Activated CD4-positive, alpha-beta T cell treated with anti-CD3 and anti-CD28 coated beads for 24 hours (primary cell): ENCODE measurements around the gene GALNS.
"Not testable (repeated sequence)": the region's sequence is repeated elsewhere in the genome, so short reads cannot be mapped to it uniquely, and the experiment has no call there.

Source experiments
- DNase-seq, 2 donors: peaks; one replicate each; pipeline ENCODE4 v3.0.0-alpha.2; 2020; ENCODE audit warnings: low read depth in 2 of 2

The GALNS gene, protein sequence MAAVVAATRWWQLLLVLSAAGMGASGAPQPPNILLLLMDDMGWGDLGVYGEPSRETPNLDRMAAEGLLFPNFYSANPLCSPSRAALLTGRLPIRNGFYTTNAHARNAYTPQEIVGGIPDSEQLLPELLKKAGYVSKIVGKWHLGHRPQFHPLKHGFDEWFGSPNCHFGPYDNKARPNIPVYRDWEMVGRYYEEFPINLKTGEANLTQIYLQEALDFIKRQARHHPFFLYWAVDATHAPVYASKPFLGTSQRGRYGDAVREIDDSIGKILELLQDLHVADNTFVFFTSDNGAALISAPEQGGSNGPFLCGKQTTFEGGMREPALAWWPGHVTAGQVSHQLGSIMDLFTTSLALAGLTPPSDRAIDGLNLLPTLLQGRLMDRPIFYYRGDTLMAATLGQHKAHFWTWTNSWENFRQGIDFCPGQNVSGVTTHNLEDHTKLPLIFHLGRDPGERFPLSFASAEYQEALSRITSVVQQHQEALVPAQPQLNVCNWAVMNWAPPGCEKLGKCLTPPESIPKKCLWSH

DNA sequence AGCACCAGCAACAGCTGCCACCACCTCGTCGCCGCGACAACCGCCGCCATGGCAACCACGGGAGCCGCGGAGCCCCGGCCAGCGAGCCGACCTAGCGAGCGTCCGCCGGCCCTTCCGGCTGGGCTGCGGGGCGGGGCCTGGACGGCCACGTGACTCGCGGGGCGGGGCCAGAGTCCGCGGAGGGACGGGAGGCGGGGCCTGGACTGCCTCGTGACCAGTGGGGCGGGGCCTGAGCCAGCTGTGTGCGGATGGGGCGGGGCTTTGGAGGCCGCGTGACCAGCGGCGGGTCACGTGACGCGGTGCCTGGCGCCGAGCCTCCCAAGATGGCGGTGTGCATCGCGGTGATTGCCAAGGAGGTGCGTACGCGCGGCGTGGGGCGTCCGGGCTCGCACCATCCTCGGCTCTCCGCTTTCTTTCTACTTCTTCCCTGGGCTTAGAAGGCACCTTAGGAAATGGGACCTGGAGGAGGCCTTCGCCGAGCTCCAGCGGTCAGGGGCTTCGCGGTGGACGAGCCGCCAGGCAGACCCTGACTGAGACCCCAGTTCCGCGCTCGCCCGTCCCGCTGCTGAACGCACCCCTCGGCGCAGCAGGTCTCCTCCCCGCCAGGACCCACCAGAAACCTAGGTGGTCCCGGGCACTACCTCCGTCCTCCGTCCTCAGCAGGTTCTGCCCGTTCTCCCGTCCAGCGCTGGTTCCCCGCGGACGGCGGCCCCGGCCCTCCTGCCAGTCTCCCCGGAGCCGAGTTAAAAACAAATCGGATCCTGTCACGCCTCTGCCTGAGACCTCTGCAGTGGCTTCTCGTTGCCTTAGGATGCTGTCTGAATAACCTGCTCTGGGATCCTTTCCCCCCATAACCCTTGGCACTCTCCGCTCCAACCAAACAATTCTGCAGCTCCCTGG is at the start of gene GALNS, which contains the start of gene TRAPPC2L:
GALNS (minus strand) TSS at position 120 of the 900 bp plus-strand sequence; CDS start at position 50, 70 bp downstream.
TRAPPC2L (plus strand) TSS at position 300 of the 900 bp plus-strand sequence; CDS start at position 324, 24 bp downstream.
- peak; percentile 99 to 100 for DNase-seq

DNA sequence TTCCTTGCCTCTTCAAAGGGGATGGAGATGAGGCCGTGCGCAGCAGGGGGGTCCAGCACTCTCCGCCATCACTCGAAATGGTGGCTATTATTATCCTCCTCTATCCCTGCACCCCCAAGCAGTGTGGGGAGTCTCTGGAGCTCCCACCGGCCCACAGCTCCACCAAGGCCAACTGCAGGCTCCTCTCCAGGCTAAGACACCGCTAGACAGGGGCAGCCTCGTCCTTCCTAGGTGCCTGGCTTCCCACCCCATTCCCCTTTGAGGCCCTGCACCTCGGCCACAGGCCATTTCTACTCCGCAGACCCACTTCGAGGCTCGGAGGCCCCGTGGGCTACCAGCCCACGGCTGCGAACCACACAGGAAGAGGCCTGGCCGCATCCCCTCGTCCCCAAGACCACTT is 49.3 kb upstream of the GALNS start:
- no peak for DNase-seq

DNA sequence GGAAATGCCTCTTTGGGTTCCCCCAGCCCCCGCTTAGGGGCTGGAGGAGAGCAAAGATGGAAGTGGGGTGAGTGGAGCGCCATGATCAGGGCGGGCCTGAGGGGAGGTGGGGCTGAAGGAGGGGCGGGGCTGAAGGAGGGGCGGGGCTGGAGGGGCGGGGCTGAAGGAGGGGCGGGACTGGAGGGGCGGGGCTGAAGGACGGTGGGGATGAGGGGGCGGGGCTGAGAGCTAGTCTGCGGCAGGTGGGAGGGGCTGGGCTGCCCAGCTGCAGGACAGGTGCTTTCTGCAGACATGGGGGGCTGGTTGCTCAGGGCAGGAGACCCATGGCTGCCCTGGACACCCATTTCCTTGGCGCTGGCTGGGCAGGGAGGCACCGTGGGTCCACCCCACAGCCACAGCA is 48.8 kb upstream of the GALNS start:
- no peak for DNase-seq

DNA sequence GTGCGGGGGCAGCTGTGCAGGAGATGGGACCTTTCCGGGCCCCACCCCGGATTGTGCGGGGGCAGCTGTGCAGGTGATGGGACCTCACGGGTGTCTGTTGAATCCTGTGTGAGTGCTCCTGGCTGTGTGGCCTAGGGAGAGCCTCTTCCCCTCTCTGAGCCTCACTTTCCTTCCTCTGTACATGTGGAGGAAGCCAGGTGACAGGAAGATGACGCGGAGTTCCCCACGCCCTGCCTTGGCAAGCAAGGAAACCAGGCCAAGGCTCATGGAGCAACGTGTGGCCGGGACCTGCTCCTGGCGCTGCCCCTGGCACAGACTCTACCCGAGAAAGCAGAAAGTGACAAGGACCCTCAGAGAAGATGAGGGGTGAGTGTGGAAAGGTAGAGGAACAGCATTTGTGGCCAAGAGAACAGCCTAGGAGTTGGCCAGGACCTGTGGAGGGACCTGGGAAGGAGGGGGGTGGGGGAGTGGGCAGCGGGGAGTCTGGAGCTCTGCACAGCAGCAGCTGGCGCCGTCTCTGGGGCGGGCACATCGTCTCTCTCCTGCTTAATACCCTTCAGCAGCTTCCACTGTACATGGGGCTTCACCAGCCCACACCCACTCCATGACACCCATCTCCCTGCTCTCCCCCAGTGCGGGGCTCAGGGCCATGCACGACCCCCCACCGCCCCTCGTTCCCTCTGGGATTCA is 48.1 kb upstream of the GALNS start:
- no peak for DNase-seq

DNA sequence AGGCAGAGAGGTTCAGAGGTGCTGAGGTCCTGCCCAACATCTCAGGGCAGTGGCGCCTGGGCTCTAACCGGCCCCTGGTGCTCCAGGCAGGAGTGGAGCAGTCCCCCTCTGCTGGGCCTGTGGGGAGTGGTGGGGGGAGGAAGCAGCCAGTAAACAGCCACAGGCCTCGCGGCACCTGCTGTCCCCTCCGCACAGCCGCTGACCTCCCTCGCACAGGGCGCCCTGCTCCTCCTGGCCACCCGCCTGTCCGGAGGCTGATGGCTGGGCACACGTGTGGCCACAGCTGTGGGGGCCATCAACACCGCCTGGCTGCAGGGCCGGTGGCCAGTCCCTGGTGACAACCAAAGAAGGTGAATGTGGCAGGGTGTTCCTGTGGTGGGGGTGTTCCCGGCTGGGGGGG is 46.5 kb upstream of the GALNS start:
- DNase-seq, result no peak

DNA sequence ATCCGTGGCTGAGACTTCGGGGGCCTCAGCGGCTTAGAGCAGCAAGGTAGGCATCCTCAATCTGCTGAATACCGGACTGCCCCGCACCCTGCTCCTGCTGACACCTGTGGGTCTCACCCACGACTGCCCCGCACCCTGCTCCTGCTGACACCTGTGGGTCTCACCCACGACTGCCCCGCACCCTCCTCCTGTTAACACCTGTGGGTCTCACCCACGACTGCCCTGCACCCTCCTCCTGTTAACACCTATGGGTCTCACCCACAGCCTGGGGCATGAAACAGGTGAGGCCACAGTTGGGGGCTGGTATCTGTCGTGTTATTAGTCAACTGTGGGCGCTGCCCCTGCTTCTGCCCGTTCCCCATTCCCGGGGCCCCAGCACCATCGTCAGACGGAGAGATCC is 46.0 kb upstream of the GALNS start:
- DNase-seq, result no peak

DNA sequence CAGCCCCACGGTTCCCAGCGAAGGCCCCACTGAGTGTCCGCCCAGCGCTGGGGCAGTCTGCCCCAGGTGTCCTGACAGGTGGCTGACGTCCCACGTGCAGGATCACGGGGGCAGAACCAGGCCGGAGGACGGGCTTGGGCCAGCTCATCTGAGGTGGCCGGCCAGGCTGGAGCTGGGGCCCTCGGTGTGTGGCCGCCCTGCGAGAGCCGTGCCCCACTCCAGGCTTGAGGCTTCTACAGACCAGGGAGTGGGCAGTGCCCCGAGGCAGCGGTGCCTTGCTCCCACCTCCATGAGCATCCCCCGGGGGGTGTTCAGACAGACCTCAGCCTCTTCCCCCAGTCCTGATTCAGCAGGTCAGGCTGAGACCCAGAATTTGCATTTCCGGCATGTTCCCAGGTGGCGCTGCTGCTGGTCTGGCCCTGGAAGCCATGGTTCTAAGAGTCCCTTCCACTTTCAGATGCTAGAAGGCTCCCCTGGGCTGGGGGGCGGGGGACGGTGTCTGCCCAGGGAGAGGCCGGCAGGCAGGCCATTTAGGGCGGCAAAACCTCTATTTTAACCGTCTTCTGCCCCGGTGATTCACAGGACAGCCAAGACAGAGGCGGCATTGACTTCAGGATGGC is 45.1 kb upstream of the GALNS start:
- DNase-seq, result no peak

DNA sequence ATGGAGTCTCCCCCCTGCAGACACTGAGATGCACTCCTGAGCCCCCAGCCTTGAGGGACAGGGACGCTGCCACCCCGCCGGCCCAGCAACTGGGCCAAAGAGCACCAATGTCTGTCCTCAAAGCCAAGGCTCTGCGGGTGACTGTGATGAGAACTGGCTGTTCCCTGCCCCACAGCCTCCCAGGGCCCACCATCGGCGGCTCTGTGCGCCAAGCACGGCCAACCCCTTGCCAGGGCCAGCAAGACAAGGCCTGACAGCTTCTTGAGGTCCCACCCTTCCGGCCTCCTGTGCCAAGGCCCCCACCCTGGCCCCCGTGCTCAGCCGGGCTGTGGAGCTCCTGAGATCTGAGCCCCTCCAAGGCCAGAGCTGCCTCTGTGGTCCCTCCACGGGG is 43.9 kb upstream of the GALNS start:
- no peak for DNase-seq

DNA sequence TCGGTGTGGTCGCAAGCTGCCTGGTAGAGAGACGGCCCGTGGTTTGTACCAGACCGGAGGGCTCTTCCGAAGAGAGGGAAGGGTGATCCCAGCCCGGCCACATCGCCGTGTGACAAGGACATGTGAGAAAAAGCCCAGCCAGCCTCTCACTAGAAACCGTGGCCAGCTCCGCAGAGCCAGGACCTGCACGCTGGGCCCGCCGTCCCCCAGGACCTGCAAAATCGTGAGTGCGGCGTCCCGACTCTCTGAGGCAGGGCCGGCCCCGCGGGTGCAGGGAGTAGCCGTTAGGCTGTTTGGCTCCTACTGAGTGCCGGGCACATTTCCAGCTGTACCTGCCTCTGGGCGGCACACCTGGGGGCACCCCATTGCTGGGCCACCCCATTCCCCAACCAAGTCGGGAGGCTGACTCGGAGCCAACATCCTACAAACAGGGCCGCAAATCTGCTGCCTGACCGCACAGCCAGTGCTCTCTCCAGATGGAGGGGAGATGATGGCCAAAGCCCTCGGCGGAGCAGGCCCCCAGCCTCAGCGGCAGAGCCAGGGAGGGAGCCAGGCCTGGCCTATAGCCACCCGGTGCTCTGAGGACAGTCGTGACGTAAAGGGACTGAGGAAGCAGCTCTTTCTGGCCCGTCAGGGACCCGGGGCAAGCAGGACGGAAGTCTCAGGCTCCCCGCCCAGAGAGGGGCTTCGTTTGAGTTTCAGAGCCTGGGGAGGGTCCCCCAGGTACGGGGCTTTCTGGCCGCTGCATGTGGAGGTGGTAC is 43.3 kb upstream of the GALNS start:
- DNase-seq, result no peak

DNA sequence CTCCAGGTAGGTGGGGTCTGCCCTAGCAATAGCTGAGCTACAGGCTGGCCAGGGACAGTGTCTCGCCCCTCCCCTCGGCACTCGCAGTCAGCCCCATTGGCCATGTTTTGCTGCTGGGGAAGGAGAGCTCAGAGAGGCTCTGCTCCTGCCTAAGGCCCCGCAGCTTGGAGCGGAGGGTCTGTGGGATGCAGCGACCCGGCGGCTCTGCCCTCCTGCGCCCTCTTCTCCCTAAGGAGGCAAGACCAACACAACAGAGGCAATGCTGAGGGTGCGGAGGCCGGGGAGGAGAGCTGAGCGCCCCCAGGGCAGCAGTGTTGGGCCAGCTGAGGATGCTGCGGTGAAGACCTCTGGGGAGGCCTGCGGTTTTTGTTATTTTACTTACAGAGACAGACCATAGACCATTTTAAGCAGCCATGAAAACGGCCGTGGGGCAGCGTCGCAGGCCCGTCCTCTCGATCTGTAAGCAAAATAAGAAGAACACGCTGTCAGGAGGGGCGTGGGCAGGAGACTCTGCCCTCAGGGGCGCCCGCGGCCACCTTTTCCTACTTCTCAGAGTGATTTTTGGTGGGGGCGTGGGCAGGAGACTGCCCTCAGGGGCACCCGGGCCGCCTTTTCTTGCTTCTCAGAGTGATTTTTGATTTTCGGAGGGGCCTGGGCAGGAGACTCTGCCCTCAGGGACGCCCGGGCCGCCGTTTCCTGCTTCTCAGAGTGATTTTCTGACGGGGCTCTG is 41.1 kb upstream of the GALNS start:
- no peak for DNase-seq

DNA sequence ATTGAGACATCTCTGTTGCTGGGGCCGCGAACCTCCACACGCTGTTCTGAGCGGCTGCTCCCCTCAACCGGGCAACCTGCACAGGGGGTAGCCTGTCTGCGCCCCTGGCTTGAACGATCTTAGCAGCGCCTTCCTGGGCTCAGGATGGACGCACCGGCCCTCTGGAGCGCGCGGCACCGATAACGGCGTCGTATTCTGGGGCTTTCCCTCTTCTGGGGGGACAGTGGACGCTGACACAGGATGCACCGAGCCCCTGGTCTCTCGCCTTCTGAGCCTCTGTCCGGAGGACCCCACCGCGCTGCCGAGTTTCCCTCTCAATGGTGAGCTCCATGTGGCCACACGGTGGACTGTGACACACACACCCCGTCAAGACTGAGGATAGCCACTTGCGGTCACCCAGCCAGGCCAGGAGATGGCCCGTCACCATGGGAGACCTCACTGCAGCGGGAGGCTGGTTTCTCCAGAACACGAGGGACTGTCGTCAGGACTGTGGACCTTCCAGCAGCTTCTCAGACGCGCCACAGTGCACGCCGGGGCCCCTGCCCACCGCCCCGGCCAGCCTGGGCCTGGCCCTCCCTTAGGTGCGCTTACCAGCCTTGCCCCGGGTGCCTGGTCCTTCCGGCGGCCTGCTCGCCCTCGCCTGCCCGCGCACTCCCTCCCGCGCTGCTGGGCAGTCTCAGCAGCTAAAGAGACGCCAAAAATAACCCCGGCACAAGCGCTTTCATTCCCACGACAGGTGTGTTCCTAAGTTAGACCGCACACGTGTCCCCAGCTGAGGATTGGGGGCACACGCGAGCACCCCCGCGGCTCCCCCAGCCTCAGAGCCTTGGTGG is 39.7 kb upstream of the GALNS start:
- no peak for DNase-seq

DNA sequence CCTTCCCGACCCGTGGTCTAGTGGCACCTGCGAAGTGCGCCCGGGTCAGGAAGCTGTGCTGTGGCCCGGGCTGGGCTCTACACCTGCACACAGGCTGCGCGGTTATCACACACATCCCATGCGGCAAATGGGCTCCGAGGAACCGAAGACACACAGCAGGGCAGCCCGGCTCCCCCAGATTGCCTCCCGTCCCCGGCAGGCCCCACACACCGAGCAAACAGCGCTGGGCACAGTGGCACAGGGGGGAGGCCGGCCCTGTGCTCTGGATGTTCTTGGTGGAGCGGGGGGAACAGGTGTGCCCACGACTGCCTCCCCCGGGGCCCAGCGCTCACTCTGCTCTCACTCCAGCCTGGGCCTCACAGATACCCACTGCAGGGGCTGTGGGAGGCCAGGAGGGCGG is 38.6 kb upstream of the GALNS start:
- no peak for DNase-seq

DNA sequence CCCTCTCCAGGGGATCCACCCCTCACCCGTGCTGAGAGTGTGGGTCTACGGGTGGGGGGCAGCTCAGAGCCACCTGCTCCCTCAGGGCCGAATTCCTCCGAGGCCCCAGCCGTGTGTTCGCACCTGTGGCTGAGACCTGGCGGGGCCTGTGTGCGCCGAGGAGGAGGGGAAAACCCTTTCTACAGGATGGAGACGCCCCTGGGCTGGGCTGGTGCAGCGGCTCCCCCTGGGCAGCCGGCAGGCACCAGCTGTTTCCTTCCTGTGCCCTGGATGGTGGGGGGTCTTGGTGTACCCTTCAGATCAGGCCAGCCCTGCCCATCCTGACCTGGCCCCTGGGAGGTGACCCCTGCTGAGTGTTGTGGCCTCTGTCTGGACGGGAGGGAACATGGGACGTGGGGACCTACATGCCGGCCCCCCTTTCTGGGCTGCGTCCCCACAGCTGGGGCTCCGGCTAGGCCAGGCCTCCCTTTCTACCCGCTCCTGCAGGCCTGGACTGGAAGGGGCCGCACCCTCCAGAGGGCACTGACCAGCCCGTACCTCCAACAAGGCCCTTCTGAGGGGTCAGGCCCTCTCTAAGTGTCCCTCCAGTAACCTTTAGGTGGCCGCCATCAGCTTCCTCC is 38.0 kb upstream of the GALNS start:
- DNase-seq, result no peak

DNA sequence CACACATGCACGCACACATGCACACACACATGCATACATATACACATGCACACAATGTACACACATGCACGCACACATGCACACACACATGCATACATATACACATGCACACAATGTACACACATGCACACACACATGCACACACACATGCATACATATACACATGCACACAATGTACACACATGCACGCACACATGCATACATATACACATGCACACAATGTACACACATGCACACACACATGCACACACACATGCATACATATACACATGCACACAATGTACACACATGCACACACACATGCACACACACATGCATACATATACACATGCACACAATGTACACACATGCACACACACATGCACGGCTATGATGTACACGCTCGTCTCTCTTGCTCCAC is 37.5 kb upstream of the GALNS start:
- not testable (repeated sequence) for DNase-seq

DNA sequence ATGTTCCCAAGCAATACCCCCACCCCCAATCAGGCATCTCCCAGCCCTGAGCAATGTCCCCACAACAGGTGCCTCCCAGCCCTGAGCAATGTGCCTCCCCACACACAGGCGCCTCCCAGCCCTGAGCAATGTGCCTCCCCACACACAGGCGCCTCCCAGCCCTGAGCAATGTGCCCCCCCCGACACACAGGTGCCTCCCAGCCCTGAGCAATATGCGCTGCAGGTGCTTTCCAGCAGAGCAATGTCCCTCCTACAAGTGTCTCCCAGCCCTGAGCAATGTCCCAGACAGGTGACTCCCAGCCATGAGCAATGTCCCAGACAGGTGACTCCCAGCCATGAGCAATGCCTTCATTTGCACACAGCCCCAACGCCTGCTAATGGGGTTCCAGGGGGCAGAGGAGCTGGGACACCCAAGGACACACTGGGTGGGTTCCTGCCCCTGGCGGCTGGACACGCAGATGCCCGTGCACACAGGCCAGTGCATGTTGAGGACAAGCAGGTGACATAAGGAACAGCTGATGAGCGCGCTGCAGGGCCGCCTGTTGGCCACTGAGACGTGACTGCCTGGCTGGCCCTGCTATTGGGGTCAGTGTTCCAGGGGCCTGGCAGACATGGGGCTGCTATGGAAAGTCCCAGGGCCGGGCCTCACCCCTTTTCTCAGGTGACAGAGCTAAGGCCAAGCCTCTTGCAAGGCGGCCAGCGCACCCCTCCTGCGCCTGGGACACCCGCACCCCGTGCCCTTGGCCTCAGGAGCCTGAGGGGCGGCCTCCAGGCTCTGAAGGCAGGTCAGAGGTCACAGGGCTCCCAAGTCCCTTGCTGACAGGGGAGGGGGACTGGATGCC is 36.6 kb upstream of the GALNS start:
- no peak for DNase-seq

DNA sequence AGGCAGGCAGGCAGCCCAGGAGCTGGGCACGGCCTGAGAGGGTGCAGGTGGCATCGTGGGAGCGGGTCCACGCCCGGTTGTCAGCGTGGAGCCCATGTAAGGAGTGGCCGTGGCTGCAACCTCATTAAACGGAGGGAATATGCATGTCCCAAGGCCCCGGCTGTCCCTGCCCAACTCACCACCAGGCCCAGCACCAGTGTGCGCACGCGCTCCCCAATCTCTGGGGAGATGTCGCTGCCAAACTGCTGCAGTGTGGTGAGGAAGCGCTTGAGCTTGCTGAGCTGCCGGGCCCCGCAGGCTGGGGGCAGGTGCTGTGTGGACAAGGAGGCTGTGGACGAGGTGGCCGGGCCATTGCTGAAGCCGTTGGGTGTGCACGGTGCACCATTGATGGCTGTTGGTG is 35.3 kb upstream of the GALNS start:
- no peak for DNase-seq

DNA sequence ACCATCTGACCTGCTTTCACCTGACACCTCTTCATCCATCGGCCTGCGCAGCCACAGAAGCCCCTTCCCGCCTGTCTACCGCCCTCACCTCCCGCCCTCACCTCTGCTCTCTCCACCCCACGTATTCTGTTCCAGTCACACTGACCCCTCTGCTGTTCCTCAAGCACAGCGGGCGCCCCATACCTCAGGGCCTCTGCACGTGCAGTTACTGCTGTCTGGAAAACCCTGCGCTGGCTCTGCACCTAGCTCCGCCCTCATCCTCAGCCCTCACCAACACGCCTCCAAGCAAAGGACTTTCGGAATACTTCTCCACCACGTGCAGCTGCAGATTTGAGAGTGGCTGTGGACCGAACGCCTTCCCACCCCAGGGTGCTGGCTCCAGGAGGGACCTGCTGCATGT is 34.3 kb upstream of the GALNS start:
- no peak for DNase-seq
